ENCODE results near the gene FBLN2. TPM values are rescaled to one million over a fixed set of nuclear protein-coding genes. Genes with fewer than 3 reads are reported as not detected.

Gene FBLN2
- total and polyA plus RNA-seq, 4 donors: 1.3 to 9.1 (median 4.3) TPM

DNA sequence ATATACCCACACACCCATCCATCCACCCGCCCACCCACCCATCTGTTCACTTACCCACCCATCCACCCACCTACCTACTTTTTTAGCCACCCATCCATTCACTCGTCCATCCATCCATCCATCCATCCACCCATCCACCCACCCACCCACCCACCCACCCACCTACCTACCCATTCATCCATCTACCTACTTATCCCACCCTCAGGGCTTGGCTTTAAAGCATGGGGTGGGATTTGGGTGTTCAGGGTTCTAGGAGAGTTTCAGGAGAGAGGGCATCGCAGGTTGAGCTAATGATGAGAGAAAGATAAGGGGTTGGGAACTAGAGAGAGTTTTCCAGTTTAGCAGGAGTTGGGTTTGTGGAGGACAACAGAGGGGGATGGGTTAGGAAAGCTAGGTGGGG, 9.7 kb downstream of the FBLN2 start:
- WGBS: 69% methylated on average over 3 of the region's 3 CpGs
- Histone ChIP-seq H3K9me3 (ENCODE audit: control insufficient read depth in 4 of 4, low read length in 3 of 4) (no peaks in the 10 kb centered on the region), H3K36me3 (ENCODE audit: control insufficient read depth in 4 of 4, insufficient read depth in 3 of 4, low read depth in 1 of 4, low read length in 3 of 4) (no peaks in the 10 kb centered on the region), H3K27ac (ENCODE audit: low read depth in 1 of 2, low read length in 2 of 2) (no peak overlapping the region), H3K4me3 (ENCODE audit: low read depth in 1 of 3, low read length in 3 of 3) (no peak overlapping the region), H3K4me1 (ENCODE audit: control insufficient read depth in 4 of 4, insufficient read depth in 4 of 4, low read length in 3 of 4) (no peaks in the 10 kb centered on the region), H3K9ac (ENCODE audit: low read depth in 1 of 2, low read length in 2 of 2) (no peak overlapping the region), H3K27me3 (ENCODE audit: control insufficient read depth in 4 of 4, insufficient read depth in 4 of 4, low read length in 3 of 4) (peaks cover 0 to 10% (median 3%) of the 10 kb centered on the region in 4 donors)
- TF ChIP-seq FOXA1 (IDR thresholded peaks at IDR 0.05) (no peak), EGR1 (IDR thresholded peaks at IDR 0.05; ENCODE audit: low read depth in 2 of 2) (no peak), NR2F2 (IDR thresholded peaks at IDR 0.05) (no peak), HNF4A (conservative IDR thresholded peaks at IDR 0.05) (no peak), SP1 (IDR thresholded peaks at IDR 0.05) (no peak), YY1 (IDR thresholded peaks at IDR 0.05) (no peak)
- TF ChIP-seq, protein P1, sequence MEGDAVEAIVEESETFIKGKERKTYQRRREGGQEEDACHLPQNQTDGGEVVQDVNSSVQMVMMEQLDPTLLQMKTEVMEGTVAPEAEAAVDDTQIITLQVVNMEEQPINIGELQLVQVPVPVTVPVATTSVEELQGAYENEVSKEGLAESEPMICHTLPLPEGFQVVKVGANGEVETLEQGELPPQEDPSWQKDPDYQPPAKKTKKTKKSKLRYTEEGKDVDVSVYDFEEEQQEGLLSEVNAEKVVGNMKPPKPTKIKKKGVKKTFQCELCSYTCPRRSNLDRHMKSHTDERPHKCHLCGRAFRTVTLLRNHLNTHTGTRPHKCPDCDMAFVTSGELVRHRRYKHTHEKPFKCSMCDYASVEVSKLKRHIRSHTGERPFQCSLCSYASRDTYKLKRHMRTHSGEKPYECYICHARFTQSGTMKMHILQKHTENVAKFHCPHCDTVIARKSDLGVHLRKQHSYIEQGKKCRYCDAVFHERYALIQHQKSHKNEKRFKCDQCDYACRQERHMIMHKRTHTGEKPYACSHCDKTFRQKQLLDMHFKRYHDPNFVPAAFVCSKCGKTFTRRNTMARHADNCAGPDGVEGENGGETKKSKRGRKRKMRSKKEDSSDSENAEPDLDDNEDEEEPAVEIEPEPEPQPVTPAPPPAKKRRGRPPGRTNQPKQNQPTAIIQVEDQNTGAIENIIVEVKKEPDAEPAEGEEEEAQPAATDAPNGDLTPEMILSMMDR (IDR thresholded peaks at IDR 0.05; ENCODE audit: low read depth, low read length, missing input control): no peak
- no peak for DNase-seq (ENCODE audit: low spot score)

DNA sequence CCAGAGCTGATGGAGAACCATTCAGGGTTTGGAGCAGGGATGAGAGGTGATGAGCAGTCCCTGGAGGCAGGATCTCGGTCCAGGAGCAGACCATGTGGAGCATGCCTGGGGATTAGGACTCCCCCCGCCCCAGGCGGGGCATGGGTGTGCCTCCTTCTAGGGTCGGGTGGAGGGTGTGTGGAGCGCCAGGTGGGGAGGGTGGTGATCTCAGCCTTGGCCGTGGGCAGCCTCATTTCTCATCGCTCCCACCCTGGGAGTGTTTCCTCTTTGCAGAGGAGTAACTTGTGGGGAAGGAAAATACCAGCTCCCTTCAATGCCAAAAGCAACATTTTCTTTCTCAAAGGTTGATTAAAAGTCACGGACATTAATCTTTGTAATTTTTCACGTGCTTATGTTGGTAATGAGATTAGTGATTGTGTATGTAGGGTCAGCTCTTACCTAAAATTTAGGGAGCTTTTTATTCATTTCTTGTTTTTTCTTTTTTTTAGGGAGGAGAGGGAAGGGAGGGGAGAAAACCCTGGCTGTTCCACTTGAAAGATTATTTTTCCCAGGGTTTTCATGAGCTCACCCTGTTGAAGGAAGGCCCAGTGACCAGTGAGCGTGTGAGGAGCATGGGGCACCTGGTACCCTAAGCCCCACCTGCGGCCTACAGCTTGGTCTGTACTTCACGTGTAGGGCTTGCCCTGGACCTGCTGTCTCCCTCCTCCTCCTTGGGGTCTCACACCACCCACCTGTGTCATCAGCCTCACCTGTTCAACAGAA, 11.0 kb downstream of the FBLN2 start:
- DNase-seq (ENCODE audit: low spot score): no peak
- TF ChIP-seq, protein P2, sequence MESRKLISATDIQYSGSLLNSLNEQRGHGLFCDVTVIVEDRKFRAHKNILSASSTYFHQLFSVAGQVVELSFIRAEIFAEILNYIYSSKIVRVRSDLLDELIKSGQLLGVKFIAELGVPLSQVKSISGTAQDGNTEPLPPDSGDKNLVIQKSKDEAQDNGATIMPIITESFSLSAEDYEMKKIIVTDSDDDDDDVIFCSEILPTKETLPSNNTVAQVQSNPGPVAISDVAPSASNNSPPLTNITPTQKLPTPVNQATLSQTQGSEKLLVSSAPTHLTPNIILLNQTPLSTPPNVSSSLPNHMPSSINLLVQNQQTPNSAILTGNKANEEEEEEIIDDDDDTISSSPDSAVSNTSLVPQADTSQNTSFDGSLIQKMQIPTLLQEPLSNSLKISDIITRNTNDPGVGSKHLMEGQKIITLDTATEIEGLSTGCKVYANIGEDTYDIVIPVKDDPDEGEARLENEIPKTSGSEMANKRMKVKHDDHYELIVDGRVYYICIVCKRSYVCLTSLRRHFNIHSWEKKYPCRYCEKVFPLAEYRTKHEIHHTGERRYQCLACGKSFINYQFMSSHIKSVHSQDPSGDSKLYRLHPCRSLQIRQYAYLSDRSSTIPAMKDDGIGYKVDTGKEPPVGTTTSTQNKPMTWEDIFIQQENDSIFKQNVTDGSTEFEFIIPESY (IDR thresholded peaks at IDR 0.05): no peak
- TF ChIP-seq, protein P3, sequence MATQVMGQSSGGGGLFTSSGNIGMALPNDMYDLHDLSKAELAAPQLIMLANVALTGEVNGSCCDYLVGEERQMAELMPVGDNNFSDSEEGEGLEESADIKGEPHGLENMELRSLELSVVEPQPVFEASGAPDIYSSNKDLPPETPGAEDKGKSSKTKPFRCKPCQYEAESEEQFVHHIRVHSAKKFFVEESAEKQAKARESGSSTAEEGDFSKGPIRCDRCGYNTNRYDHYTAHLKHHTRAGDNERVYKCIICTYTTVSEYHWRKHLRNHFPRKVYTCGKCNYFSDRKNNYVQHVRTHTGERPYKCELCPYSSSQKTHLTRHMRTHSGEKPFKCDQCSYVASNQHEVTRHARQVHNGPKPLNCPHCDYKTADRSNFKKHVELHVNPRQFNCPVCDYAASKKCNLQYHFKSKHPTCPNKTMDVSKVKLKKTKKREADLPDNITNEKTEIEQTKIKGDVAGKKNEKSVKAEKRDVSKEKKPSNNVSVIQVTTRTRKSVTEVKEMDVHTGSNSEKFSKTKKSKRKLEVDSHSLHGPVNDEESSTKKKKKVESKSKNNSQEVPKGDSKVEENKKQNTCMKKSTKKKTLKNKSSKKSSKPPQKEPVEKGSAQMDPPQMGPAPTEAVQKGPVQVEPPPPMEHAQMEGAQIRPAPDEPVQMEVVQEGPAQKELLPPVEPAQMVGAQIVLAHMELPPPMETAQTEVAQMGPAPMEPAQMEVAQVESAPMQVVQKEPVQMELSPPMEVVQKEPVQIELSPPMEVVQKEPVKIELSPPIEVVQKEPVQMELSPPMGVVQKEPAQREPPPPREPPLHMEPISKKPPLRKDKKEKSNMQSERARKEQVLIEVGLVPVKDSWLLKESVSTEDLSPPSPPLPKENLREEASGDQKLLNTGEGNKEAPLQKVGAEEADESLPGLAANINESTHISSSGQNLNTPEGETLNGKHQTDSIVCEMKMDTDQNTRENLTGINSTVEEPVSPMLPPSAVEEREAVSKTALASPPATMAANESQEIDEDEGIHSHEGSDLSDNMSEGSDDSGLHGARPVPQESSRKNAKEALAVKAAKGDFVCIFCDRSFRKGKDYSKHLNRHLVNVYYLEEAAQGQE (IDR thresholded peaks at IDR 0.05): no peak
- TF ChIP-seq FOXA2 (IDR thresholded peaks at IDR 0.05) (no peak), HNF4A (conservative IDR thresholded peaks at IDR 0.05) (no peak), RAD21 (IDR thresholded peaks at IDR 0.05) (no peak), FOXA1 (IDR thresholded peaks at IDR 0.05) (no peak), SP1 (IDR thresholded peaks at IDR 0.05) (no peak), RXRA (IDR thresholded peaks at IDR 0.05) (no peak), GABPA (IDR thresholded peaks at IDR 0.05 in 1 of 2, conservative IDR thresholded peaks at IDR 0.05 in 1 of 2) (no peak), JUND (IDR thresholded peaks at IDR 0.05) (no peak), NR2F2 (IDR thresholded peaks at IDR 0.05) (no peak)
- TF ChIP-seq, protein P1 (IDR thresholded peaks at IDR 0.05; ENCODE audit: low read depth, low read length, missing input control): no peak
- TF ChIP-seq, protein P4, sequence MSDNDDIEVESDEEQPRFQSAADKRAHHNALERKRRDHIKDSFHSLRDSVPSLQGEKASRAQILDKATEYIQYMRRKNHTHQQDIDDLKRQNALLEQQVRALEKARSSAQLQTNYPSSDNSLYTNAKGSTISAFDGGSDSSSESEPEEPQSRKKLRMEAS (IDR thresholded peaks at IDR 0.05): no peak
- TF ChIP-seq, protein P5, sequence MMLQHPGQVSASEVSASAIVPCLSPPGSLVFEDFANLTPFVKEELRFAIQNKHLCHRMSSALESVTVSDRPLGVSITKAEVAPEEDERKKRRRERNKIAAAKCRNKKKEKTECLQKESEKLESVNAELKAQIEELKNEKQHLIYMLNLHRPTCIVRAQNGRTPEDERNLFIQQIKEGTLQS (IDR thresholded peaks at IDR 0.05): no peak

More for the DNA sequence above, 11.0 kb downstream of the FBLN2 start:
- Histone ChIP-seq H3K4me3 (ENCODE audit: low read depth in 1 of 3, low read length in 3 of 3) (no peak overlapping the region), H3K4me1 (ENCODE audit: control insufficient read depth in 4 of 4, insufficient read depth in 4 of 4, low read length in 3 of 4) (no peaks in the 10 kb centered on the region), H3K27me3 (ENCODE audit: control insufficient read depth in 4 of 4, insufficient read depth in 4 of 4, low read length in 3 of 4) (peaks cover 0 to 10% (median 2%) of the 10 kb centered on the region in 4 donors), H3K9ac (ENCODE audit: low read depth in 1 of 2, low read length in 2 of 2) (no peak overlapping the region), H3K9me3 (ENCODE audit: control insufficient read depth in 4 of 4, low read length in 3 of 4) (no peaks in the 10 kb centered on the region), H3K27ac (ENCODE audit: low read depth in 1 of 2, low read length in 2 of 2) (no peak overlapping the region), H3K36me3 (ENCODE audit: control insufficient read depth in 4 of 4, insufficient read depth in 3 of 4, low read depth in 1 of 4, low read length in 3 of 4) (no peaks in the 10 kb centered on the region)
- 70% methylated on average over 12 of the region's 12 CpGs for WGBS
